ENCODE results near the gene RAB37.

- TF ChIP-seq HDGF (IDR thresholded peaks at IDR 0.05; ENCODE audit: borderline replicate concordance) = no peak
- TF ChIP-seq FOXA1 (IDR thresholded peaks at IDR 0.05) = no peak
- no peak for TF ChIP-seq SUZ12 (IDR thresholded peaks at IDR 0.05)
- TF ChIP-seq BHLHE40 (IDR thresholded peaks at IDR 0.05; ENCODE audit: borderline replicate concordance) = no peak
- no peak for TF ChIP-seq ARNT (IDR thresholded peaks at IDR 0.05)
- no peak for TF ChIP-seq ELF4 (IDR thresholded peaks at IDR 0.05)
- no peak for TF ChIP-seq NFRKB (IDR thresholded peaks at IDR 0.05)
- TF ChIP-seq FOXM1 (IDR thresholded peaks at IDR 0.05; ENCODE audit: borderline replicate concordance) = no peak
- TF ChIP-seq FOXK2 (IDR thresholded peaks at IDR 0.05) = no peak
- no peak for TF ChIP-seq TARDBP (IDR thresholded peaks at IDR 0.05)
- TF ChIP-seq PKNOX1 (IDR thresholded peaks at IDR 0.05) = no peak
- no peak for TF ChIP-seq SP1 (IDR thresholded peaks at IDR 0.05)
Measured at GRCh38 chr17:74782571-74782970, 45.5 kb downstream of the RAB37 start.
